GM19438 (cell line): ENCODE measurements around the gene VENTX.

ENCODE experiments used
- ATAC-seq: cut with Tn5 transposase; IDR thresholded peaks from one replicate; pipeline ENCODE4 v1.9.1; 2021; ENCODE audit warnings: low read depth; ENCODE audit not compliant: unreplicated experiment

VENTX gene

GRCh38 chr10:133270773-133271297 lies 33.2 kb downstream of the VENTX start:
- ATAC-seq: no peak

- ATAC-seq: no peak
Measured at GRCh38 chr10:133271521-133272300, 34.1 kb downstream of the VENTX start.

DNA sequence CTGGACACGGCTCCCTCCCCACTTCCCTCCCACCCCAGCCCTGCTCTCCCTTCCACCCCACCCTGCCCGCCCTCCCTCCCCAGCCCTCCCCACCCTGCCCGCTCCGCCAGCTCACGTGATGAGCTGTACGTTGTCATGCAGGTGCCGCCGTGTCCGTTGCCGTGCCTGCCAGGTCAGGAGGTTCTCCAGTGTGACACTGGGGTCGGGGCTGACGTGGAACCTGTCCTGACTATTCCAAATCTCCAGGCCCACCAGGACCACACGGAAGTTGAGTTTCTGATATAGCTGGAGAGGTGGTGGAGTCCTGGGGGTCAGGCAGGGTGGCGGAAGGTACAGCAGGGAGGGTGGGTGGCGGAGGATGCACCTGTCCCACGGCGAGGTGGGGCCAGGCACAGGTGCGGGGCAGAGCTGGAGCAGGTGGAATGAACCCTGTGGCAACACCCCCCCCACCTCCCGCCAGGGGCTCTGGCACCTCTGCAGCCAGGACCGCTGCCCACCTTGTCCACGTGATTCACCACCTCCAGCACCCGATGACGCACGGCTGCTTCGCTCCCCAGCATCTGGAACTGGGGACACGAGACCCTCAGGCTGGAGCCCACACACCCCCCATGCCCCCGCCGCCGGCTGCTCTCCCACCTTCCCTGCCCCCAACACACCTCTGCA lies 34.8 kb downstream of the VENTX start:
- no peak for ATAC-seq

DNA sequence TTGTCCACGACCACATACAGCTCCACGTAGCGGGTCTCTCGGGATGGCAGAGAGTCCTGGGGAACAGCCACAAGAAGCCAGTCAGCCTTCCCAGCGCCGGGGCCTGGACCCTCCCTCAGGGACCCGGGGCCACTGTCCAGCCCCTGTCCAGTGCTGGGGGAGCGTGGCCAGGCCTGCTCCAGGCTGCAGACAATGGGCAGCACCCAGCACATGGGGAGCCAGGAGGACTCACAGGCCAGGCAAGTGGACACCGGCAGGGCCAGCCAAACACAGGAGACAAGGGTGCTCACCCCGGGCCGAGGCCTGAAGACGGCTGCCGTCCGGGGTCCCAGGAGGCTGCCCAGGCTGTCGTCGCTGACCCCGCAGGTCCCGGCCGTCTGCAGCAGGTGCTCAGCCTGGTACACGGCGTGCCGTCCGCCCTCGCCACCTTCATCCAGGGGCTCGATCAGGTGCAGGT lies 35.3 kb downstream of the VENTX start:
- no peak for ATAC-seq

DNA sequence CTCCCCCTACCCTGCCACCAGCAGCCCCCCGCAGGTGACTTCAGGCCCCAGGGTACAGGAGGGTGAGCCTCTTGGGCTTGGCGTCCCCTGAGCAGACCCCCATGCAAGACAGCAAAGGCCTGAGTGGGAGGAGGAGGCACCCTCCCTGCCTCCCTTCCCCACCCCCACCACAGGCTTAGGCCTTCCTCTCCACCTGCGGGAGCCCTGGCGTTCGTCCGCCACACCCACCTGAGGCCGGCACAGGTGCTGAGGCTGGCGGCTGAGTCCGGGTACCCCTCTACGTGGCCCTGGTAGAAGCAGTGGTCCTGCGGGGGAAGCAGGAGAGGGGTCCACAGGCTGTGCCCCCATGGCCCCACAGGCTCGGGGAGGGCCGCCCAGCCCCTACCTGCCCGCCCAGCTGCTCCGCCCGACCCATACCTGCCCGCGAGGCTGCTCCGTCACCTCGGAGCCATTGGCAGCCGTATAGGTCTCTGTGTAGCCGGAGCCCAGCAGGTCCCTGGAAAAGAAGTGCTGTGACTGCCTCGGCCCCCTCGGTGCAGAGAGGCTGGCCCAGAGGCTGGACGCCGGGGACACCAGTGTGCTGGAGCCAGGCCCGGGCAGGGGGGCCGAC lies 36.0 kb downstream of the VENTX start:
- ATAC-seq: no peak

GRCh38 chr10:133274751-133275683 lies 37.4 kb downstream of the VENTX start:
- peak; percentile 44 for ATAC-seq

- peak; percentile 36 for ATAC-seq
Measured at GRCh38 chr10:133275684-133276092, 38.0 kb downstream of the VENTX start.

DNA sequence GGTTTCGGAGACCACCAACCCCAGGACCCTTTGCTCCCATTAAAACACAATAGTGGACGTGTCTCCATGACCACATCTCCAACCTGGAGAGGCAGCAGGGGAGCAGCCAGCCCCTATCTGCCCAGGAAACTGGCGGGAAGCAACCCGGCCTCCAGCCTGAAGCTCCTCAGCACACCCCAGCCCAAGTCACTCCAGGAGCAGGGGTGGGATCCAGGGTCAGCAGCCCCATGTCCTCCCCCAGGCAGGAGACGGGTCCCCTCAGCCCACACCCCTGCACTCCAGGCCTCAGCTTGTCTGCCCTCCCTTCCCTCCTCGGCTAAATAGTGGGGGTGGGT lies 38.4 kb downstream of the VENTX start:
- ATAC-seq: no peak

DNA sequence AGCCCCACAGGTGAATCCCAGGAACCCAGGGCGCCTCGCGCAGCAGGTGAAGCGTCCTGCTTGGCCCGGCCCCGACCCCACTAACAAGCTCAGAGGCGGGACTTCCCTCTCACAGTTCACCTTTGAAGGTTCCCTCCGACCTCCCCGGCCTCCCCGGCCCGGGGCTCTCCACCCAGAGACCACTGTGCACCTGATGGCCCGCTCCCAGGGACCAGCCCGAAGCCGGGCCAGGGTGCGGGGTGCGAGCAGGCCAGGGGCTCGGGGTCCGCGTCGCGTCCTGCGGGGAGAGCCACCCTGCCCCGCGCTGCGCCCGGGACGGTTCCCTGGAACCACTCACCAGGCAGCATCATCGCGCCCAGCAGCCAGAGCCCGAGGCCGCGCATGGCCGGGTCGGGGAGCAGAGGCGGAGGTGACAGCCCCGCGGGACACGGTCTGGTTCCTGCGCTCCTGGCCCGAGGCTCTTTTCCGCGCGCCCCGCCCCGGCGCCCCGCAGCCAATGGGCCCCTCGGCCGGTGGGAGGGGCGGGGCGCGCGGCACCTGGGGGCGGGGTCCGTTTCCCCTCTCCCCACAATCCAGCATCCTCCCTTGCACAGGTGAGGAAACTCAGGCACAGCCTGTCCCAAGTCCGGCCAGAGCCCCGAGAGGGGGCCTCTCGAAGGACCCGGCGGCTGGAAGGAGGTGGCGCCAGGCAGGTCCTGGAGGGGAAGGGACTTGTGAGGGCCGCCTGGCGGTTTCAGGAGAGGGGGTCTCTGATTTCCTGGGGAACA lies 39.0 kb downstream of the VENTX start, which contains the start of gene ADAM8:
Gene ADAM8 (minus strand): TSS at position 434 of the 767 bp plus-strand sequence. CDS start 51 bp downstream, at position 383.
- ATAC-seq: peak; percentile 43

DNA sequence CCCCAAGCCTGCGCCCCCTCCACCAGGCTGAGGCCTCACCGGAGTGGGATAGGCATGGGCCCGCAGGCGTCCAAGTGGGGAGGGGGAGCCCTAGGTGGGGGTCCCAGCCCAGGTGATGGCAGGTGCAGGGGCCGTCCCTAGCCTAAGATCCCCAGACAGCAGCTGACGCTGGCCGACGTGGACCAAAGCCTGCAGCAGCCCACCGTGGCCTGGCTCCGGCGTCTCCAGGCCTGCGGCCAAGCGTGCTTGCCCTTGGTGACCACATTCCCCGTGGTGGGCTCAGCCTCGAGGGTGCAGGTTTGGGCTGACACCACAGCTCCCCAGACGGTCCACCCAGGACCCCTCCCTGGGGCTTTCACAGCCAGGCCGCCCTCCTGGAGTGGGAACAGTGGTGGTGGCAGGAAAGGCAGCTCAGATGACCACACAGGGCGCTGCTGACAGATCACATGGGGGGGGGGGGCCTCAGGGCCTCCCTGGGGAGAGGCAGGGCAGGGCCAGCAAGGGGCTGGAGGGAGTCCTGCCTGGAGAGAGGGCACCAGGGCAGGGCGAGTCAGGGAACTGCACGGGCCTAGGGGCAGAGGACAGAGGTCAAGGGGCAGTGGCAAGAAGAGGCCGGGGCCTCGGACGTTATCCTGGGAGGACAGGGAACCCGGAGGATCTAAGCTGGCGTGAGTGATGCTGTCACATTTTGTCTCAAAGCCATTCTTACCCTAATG lies 39.8 kb downstream of the VENTX start:
- ATAC-seq: no peak

GRCh38 chr10:133277993-133278576 lies 40.4 kb downstream of the VENTX start:
- no peak for ATAC-seq

- peak; percentile 48 for ATAC-seq
Measured at GRCh38 chr10:133278577-133279265, 41.1 kb downstream of the VENTX start.

DNA sequence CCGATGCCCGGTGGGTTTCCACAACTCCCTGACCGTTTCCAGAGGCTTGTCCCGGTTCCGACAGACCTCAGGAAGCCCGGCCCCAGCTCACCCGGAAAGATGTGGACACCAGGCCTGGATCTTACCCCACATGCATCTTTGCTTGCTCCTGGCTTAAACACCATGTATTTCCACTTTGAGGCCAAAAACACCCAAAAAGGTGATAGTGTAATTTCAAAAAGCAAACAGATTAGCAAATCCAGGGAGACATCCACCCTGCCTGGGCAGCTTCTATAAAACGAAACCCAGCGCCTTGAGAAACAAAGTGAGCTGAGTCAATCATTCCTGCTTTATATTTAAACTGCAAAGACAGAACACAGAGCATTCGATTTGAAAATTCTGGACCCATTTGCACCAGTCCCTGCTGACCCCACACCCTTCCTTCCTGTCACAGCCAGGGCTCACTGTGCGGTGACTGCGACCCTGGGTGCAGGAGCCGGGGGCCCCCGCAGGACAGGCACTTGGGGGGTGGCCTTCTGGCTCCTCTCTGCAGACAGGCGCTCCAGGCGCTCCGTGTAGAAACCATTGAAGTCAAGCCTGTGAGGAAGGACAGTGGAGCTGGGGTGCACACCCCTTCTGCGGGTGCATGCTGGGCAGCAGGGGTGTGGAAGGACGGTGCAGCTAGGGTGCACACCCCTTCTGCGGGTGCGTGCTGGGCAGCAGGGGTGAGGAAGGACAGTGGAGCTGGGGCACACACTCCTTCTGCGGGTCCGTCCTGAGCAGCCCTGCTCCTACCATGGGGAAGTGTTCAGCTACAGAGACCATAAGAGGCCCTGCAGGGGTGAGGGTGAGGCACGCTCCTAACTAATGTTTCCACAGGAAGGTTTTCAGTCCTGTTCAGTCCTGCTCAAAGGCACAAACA lies 41.9 kb downstream of the VENTX start:
- no peak for ATAC-seq

DNA sequence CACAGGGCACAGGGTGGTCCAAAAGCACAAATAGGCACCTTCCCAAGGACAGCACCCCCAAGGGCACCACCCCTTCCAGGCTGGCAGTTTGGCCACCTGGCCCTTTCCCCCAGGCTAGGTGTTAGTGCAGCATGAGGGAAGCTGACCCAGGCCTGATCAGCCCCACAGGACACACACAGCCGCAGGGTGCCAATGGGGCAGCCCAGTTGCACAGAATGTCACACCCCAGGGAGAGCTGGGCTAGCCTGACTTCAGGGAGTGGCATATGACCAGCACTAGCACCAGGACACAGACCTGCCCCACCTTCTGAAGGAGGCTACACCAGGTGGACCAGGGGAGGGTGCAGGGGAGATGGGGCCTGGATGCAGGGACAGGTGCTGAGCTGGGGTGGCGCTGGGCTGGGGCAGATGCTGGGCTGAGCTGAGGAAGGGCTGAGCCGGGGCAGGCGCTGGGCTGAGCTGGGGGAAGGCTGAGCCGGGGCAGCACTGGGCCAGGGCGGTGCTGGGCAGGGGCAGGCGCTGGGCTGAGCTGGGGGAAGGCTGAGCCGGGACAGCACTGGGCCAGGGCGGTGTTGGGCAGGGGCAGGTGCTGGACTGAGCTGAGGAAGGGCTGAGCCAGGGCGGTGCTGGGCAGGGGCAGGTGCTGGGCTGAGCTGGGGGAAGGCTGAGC lies 42.9 kb downstream of the VENTX start:
- no peak for ATAC-seq

- no peak for ATAC-seq
Measured at GRCh38 chr10:133281084-133281483, 43.4 kb downstream of the VENTX start.

DNA sequence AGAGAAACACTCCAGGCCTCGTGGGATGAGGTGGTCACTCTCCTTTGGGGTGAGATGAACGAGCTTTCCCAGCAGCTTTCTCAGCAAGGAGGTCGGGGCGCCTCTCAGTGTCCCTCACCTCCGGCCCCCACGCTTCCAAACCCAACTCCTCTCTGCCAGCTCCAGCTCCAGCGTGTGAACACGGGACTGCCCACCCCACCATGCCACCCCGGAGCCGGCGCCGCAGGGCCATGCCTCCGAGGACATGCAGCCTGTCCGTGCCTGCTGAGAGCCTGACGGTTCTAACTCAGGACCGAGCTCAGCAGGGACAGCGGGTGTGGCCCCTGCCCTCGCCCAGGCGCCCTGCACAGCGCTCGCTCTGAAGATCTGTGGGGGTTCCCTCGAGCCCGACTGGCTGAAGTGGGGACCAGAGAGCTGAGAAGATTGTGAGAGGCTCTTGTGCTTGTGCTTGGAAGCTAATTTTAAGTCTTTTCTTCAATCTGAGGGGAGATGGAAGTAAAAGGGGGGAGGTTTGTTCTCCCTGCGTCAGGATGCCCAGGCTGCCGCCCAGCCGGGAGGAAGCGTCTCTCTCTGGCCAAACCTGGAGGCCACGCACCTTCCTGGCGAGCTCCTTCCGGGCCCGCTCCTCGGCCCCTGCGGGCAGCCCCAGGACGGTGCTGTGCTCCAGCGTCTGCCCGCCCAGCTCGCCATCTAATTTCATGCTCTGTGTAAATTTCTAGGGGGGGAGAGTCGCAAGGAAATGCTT lies 44.1 kb downstream of the VENTX start:
- no peak for ATAC-seq
